Measurements from ENCODE around the gene LDLRAD4.

The LDLRAD4 gene

GRCh38 chr18:13566941-13567746, 348.6 kb downstream of the LDLRAD4 start:
- no peak overlapping the region for H3K4me3 ChIP-seq (ENCODE audit: low read length)
- DNase-seq (ENCODE audit: low read depth) = no peak
- no peak for TF ChIP-seq CTCF (IDR thresholded peaks at IDR 0.05; ENCODE audit: insufficient read depth, low read depth, low read length, missing control alignments)

DNA sequence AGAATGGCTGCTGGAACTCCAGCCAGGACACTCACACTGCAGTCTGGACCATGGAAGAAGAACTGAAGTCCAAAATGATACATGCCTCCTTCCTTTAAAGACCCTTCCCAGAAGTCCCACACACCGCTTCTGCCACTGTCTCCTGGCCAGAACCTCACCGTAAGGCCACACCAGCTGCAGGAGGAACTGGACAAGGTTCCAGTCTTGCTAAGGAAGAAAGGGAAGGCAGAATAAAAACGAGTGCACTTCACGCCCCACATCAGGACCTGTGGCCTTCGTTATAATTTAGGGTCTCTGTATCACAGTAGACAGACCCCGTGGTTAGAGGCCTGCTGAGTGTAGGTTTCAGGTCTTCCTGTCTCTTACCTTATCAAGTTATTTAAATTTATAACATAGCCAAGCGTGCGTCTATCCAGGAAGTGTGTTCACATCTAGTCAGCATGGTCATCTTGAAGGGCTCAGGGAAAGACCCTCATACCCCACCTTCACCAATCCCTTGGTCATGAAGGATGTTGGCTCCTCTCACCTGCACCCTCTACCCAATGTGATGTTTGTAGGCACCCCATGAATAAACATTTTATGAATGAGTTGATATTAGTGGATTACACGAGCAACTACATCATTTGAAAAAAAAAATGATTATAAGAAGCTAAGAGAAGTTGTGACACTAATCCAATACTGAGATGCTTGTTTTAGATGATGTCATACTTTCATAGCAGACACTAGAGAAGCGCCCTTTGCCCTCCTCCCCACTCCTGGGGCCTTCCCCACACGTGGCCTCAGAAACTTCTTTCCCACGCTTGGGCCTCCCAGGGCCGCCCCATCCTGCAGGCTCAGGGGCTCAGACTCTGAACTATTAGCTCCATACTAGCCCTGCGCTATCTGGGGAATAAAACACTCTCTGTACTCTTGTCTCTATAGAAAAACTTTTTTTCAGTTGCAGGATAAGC, 350.2 kb downstream of the LDLRAD4 start:
- no peak for DNase-seq (ENCODE audit: low read depth)
- no peak for TF ChIP-seq CTCF (IDR thresholded peaks at IDR 0.05; ENCODE audit: insufficient read depth, low read depth, low read length, missing control alignments)
- no peak overlapping the region for H3K4me3 ChIP-seq (ENCODE audit: low read length)

DNA sequence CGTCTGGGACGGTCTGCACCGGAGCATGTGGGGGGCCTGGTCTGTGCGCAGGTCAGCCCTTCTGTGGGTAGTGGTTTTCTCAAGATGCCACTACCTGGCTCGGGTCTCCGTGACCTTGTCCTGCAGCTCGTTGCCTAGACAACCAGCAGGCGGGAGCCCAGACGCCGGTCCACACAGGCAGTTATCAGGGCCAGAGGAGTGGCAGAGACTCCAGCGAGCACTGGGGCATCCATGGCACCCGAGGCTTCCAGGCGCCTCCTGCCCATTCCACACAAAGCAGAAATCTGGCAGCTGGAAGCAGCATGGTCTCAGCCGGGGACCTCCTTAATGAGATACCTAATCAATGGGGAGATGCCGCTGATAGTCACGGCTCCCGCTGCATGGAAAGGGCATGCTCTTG, 351.7 kb downstream of the LDLRAD4 start:
- no peak for TF ChIP-seq CTCF (IDR thresholded peaks at IDR 0.05; ENCODE audit: insufficient read depth, low read depth, low read length, missing control alignments)
- no peak overlapping the region for H3K4me3 ChIP-seq (ENCODE audit: low read length)
- no peak for DNase-seq (ENCODE audit: low read depth)

DNA sequence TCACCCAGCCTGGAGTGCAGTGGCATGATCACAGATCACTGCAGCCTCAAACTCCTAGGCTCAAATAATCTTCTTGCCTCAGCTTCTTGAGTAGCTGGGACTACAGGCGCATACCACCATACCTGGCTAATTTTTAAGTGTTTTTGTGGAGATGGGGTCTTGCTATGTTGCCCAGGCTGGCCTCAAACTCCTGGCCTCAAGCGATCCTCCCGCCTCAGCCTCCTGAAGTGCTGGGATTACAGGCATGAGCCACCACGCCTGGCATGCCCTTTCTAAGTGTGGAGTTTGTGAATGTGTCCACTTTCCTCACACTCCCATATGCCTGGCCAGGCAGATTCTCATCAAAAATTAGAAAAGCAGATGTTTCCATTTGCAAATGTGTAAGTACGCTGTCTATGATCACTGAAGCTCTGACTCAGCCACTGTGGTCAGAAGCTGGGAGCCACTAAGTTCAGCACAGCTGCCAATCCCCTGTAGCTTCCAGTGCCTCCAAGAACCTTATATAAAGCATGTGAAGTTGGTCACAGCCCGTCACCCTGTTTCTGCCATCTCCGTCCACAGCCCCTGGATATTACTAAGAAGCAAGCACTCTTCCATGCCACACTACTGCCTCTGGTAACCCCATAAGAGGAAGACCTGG, 352.4 kb downstream of the LDLRAD4 start:
- TF ChIP-seq CTCF (IDR thresholded peaks at IDR 0.05; ENCODE audit: insufficient read depth, low read depth, low read length, missing control alignments) = no peak
- DNase-seq (ENCODE audit: low read depth) = no peak
- no peak overlapping the region for H3K4me3 ChIP-seq (ENCODE audit: low read length)

- H3K4me3 ChIP-seq (ENCODE audit: low read length) = no peak overlapping the region
- TF ChIP-seq CTCF (IDR thresholded peaks at IDR 0.05; ENCODE audit: insufficient read depth, low read depth, low read length, missing control alignments) = no peak
- no peak for DNase-seq (ENCODE audit: low read depth)
Measured at GRCh38 chr18:13572148-13572547, 353.6 kb downstream of the LDLRAD4 start.

- no peak for TF ChIP-seq CTCF (IDR thresholded peaks at IDR 0.05; ENCODE audit: insufficient read depth, low read depth, low read length, missing control alignments)
- no peak for DNase-seq (ENCODE audit: low read depth)
- no peak overlapping the region for H3K4me3 ChIP-seq (ENCODE audit: low read length)
Measured at GRCh38 chr18:13572721-13573120, 354.2 kb downstream of the LDLRAD4 start.

Data from epithelial cell of esophagus (primary cell).